RWPE2 (cell line): Measurements from ENCODE around the gene UNC5A.

Experiments
- ATAC-seq: fragments of 200-7000 bp; cut with Tn5 transposase; 3 replicates; pipeline ENCODE4 v1.9.1; 2021; ENCODE audit warnings: low read depth
- DNase-seq: peaks from one replicate; pipeline ENCODE4 v3.0.0-alpha.2; 2020; ENCODE audit warnings: low spot score
- H3K27ac ChIP-seq: fragments of 450-650 bp; 2 replicates; pipeline ENCODE4 v1.5.1; 2017; ENCODE audit warnings: mild to moderate bottlenecking; ENCODE audit not compliant: poor library complexity, severe bottlenecking
- H3K27me3 ChIP-seq: fragments of 250-450 bp; sonication (Bioruptor Pico); 2 replicates; pipeline ENCODE4 v1.5.1; 2021; ENCODE audit warnings: mild to moderate bottlenecking, moderate library complexity; ENCODE audit not compliant: insufficient read depth, poor library complexity, severe bottlenecking
- H3K36me3 ChIP-seq: fragments of 250-450 bp; sonication (Bioruptor Pico); 2 replicates; pipeline ENCODE4 v1.5.1; 2020; ENCODE audit warnings: low read depth, mild to moderate bottlenecking, moderate library complexity
- H3K4me1 ChIP-seq: fragments of 250-450 bp; sonication (Bioruptor Pico); 2 replicates; pipeline ENCODE4 v1.5.1; 2021; ENCODE audit warnings: mild to moderate bottlenecking, moderate library complexity; ENCODE audit not compliant: insufficient read depth, poor library complexity, severe bottlenecking
- H3K4me3 ChIP-seq: fragments of 250-450 bp; sonication (Bioruptor Pico); 2 replicates; pipeline ENCODE4 v1.5.1; 2021; ENCODE audit warnings: mild to moderate bottlenecking, moderate library complexity; ENCODE audit not compliant: severe bottlenecking
- H3K9me3 ChIP-seq: fragments of 250-450 bp; sonication (Bioruptor Pico); 2 replicates; pipeline ENCODE4 v1.5.1; 2021; ENCODE audit warnings: mild to moderate bottlenecking, moderate library complexity; ENCODE audit not compliant: severe bottlenecking
- TF ChIP-seq, protein P1 (sequence below): fragments of 450-650 bp; IDR thresholded peaks from one replicate; pipeline ENCODE4 v1.5.1; 2017; ENCODE audit warnings: mild to moderate bottlenecking, moderate library complexity; ENCODE audit not compliant: poor library complexity, severe bottlenecking

Gene UNC5A

DNA sequence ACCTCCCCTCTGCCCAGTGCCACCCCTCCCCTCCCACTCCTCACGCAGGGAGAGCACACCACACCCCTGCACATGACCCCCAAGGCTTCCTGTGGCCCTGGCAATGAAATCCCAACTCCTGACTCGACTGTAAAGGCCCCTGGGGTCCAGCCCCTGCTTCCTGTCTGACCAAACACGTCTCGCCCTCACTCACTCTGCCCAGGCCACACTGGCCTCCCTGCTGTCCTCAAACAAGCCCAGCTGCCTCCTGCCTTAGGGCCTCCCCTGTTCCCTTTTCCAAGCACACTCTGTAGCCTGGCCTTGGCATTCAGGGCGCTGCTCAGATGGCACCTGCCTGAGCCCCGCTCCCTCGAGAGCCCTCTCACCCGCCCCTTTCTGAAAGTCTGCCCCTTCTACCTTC is 46.4 kb downstream of the UNC5A start:
- H3K27ac ChIP-seq, result no peak overlapping the region
- H3K36me3 ChIP-seq, result no peaks in the 10 kb centered on the region
- no peak overlapping the region for H3K4me3 ChIP-seq
- no peaks in the 10 kb centered on the region for H3K4me1 ChIP-seq
- H3K9me3 ChIP-seq, result no peaks in the 10 kb centered on the region
- ATAC-seq, result no peak
- peaks cover 32% of the 10 kb centered on the region for H3K27me3 ChIP-seq
- TF ChIP-seq, protein P1, sequence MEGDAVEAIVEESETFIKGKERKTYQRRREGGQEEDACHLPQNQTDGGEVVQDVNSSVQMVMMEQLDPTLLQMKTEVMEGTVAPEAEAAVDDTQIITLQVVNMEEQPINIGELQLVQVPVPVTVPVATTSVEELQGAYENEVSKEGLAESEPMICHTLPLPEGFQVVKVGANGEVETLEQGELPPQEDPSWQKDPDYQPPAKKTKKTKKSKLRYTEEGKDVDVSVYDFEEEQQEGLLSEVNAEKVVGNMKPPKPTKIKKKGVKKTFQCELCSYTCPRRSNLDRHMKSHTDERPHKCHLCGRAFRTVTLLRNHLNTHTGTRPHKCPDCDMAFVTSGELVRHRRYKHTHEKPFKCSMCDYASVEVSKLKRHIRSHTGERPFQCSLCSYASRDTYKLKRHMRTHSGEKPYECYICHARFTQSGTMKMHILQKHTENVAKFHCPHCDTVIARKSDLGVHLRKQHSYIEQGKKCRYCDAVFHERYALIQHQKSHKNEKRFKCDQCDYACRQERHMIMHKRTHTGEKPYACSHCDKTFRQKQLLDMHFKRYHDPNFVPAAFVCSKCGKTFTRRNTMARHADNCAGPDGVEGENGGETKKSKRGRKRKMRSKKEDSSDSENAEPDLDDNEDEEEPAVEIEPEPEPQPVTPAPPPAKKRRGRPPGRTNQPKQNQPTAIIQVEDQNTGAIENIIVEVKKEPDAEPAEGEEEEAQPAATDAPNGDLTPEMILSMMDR, result no peak
- DNase-seq, result no peak

DNA sequence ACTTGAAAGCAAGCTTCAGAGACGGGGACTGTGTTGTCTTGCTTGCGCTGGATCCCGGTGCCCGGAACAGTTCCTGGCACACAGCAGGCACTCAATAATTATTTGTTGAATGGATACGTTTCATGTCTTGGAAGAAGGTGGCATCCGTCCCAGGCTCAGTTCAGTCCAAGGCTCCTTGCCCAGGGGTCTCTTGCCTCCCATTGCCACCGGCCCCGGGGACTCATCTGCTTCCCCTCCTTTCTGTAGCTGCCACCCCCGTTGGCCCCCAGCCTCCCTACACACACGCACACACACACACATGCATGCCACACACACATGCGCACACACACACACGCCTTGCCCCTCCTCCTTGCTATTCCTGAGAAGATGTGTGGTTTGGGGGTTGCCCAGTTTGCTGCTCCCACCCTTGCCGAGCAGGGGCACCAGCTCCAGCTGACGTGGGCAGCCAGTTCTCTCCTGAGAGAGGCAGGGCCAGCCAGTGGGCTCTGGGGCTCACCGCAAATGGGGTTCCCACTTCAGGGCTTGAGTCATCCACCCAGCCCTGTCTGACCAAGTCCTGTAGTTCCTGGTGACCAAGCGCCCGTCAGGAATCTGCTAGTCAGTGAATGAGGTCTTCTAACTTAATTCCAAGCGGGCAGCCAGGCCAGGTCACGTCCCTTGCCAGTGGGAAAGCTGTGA is 47.0 kb downstream of the UNC5A start:
- peaks cover 38% of the 10 kb centered on the region for H3K27me3 ChIP-seq
- H3K36me3 ChIP-seq, result no peaks in the 10 kb centered on the region
- TF ChIP-seq, protein P1, result no peak
- DNase-seq (no peak), ATAC-seq (no peak)
- no peaks in the 10 kb centered on the region for H3K9me3 ChIP-seq
- H3K4me1 ChIP-seq, result no peaks in the 10 kb centered on the region
- H3K27ac ChIP-seq, result no peak overlapping the region
- H3K4me3 ChIP-seq, result no peak overlapping the region

DNA sequence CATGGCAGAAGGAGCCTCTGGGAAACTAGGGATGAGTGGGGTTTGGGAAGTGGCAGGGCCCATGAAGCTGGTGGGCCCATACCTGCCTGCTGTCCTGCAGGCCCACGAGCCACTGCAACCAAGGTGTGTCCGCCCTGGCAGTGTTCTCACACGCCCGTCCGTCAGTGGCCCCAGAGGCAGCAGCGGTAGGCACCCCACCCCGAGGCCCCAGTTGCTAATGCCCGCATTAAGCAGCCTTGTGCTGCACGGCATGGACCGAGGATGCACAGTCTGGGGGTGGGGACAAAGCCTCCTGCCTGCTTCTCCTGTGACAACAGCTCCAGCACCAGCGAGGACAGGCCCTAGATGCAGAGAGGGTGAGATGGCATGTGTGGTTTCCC is 47.5 kb downstream of the UNC5A start:
- Histone ChIP-seq H3K27ac (no peak overlapping the region), H3K4me1 (no peaks in the 10 kb centered on the region), H3K4me3 (no peak overlapping the region), H3K36me3 (no peaks in the 10 kb centered on the region), H3K27me3 (peaks cover 43% of the 10 kb centered on the region), H3K9me3 (no peaks in the 10 kb centered on the region)
- DNase-seq (no peak), ATAC-seq (no peak)
- TF ChIP-seq, protein P1, result no peak

DNA sequence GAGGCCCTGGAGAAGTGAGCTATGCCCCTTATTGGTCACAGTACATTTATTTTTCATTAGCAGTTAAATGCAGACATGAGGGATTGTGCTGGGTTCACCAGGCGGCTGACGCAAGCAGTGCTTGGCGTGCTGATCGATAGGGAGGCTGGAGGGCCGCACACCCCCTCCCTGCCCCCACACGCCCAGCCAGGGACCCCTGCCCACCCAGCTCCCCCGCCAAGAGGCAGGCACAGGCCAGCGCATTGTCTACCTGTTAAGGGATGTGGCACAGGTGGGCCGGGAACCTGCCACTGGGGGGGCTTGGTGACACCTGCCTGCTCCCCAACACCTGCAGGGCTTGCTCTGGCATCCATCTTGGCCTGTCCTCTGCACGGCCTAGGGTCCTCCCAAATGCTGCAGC is 49.6 kb downstream of the UNC5A start:
- TF ChIP-seq, protein P1, result no peak
- H3K9me3 ChIP-seq, result no peaks in the 10 kb centered on the region
- ATAC-seq (no peak), DNase-seq (no peak)
- H3K4me1 ChIP-seq, result no peaks in the 10 kb centered on the region
- H3K27ac ChIP-seq, result no peak overlapping the region
- H3K4me3 ChIP-seq, result no peak overlapping the region
- no peaks in the 10 kb centered on the region for H3K36me3 ChIP-seq
- peaks cover 56% of the 10 kb centered on the region for H3K27me3 ChIP-seq

DNA sequence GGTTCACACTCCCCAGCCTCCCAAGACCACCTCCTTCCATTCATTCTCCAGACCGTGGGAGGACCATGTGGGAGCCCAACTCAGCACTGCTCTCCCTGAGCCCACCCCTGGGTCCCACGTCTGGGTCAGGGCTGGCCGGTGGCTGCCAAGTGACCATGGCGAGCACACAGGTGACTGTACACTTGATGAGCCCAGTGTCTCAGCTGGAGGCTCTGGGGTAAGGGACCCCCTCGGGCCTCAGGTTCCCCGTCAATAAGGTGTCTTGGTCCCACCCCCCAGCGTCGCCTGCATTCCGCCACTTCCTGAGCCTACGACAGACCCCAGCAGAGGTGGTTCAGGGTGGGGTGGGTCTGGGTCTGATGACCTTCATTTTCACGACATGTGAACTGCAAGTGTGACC is 50.0 kb downstream of the UNC5A start:
- Histone ChIP-seq H3K4me1 (no peaks in the 10 kb centered on the region), H3K36me3 (no peaks in the 10 kb centered on the region), H3K27me3 (peaks cover 61% of the 10 kb centered on the region), H3K27ac (no peak overlapping the region), H3K9me3 (no peaks in the 10 kb centered on the region), H3K4me3 (no peak overlapping the region)
- TF ChIP-seq, protein P1, result no peak
- ATAC-seq (no peak), DNase-seq (no peak)
